H1 (cell line): Measurements from ENCODE around the gene SLC26A6.

Experiments
- CBX5 ChIP-seq: fragments of 300-800, 300-1000 bp; sonication (generic); IDR thresholded peaks from 2 replicates; pipeline ENCODE4 v1.7.1; 2016; ENCODE audit warnings: antibody characterized with exemption, low read length, low read depth
- CBX8 ChIP-seq: fragments of 300-800, 300-1000 bp; sonication (generic); IDR thresholded peaks from 2 replicates; pipeline ENCODE4 v1.7.1; 2016; ENCODE audit warnings: low read depth, low read length, borderline replicate concordance
- CTBP2 ChIP-seq: IDR thresholded peaks from 2 replicates; pipeline ENCODE4 v1.7.0; 2011; ENCODE audit warnings: borderline replicate concordance, mild to moderate bottlenecking, moderate library complexity, mixed read lengths, low read length; ENCODE audit not compliant: insufficient read depth, insufficient read length
- EP300 ChIP-seq, 2 experiments: IDR thresholded peaks; 1 replicate in 1 of 2; 2 replicates in 1 of 2; pipeline ENCODE4 v1.6.1; 2011 to 2012; ENCODE audit warnings: low read depth in 2 of 2, low read length in 2 of 2, mild to moderate bottlenecking in 2 of 2, borderline replicate concordance in 1 of 2, inconsistent platforms in 1 of 2, moderate library complexity in 1 of 2
- JUND ChIP-seq: IDR thresholded peaks from 2 replicates; pipeline ENCODE4 v1.6.1; 2011; ENCODE audit warnings: mild to moderate bottlenecking, improper control_type of control experiment, low read length
- KDM1A ChIP-seq: fragments of 200-600, 300-600 bp; sonication (generic); IDR thresholded peaks from 2 replicates; pipeline ENCODE4 v1.7.1; 2016; ENCODE audit warnings: mild to moderate bottlenecking, low read length, borderline replicate concordance
- POLR2A ChIP-seq, 2 experiments: IDR thresholded peaks; 1 replicate in 1 of 2; 2 replicates in 1 of 2; pipeline ENCODE4 v1.6.1; 2011; ENCODE audit warnings: low read depth in 2 of 2, low read length in 2 of 2, mild to moderate bottlenecking in 2 of 2; ENCODE audit errors: control extremely low read depth in 1 of 2
- RAD21 ChIP-seq, 2 experiments: IDR thresholded peaks in 1 of 2; conservative IDR thresholded peaks in 1 of 2; 2 replicates each; pipeline ENCODE4 v1.6.1; 2011; ENCODE audit warnings: low read depth in 2 of 2, low read length in 2 of 2, improper control_type of control experiment in 1 of 2, inconsistent platforms in 1 of 2, mild to moderate bottlenecking in 1 of 2, moderate library complexity in 1 of 2
- SAP30 ChIP-seq: fragments of 300-600 bp; sonication (generic); IDR thresholded peaks from 2 replicates; pipeline ENCODE4 v1.7.1; 2012; ENCODE audit warnings: low read length, moderate library complexity, mild to moderate bottlenecking, inconsistent platforms; ENCODE audit not compliant: insufficient read depth, insufficient replicate concordance
- TF ChIP-seq, protein P1 (sequence below), 3 experiments: IDR thresholded peaks; 1 replicate in 2 of 3; 2 replicates in 1 of 3; pipeline versions ENCODE4 v1.5.1 to v1.6.1; 2011; ENCODE audit warnings: low read length in 3 of 3, mild to moderate bottlenecking in 3 of 3, inconsistent platforms in 2 of 3, low read depth in 1 of 3, moderate library complexity in 1 of 3; ENCODE audit not compliant: insufficient read depth in 1 of 3; ENCODE audit errors: control extremely low read depth in 1 of 3
- TF ChIP-seq, protein P2 (sequence below): IDR thresholded peaks from 2 replicates; pipeline ENCODE4 v1.6.1; 2012; ENCODE audit warnings: inconsistent platforms

DNA sequence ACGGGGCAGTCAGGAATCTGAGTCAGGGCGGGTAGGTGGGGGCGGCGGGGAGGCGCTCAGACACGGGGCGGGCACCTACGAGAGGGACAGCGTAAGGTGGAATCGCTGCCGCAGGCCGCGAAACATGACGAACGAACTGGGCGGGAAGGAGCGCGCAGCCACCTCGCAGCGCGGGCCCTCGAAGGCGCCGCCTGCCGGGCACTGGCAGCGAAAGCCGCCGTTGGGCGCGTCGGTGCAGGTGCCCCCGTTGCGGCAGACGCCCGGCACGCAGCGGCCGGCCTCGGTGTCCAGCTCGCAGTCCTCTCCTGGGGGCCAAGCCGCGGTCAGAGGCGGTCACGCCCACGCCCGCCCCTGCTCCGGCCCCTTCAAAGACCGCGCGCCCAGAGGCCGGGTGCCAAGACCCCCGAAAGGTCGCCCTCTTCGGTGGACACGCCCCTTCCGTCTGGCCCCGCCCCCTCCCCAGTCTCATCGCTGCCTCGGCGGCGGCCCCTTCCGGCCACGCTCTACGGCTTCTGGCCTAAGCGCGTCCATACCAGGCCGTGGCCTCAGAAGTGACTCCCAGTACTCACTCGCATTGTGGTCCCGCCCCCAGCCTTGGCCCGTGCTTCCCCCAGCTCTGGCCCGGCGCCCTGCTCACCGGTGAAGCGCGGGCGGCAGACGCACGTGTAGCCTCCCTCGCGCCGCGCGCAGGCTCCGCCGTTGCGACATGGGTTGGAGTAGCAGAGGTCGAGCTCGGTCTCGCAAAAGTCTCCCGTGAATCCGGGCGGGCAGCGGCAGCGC is 21.0 kb upstream of the SLC26A6 start:
- TF ChIP-seq RAD21 (IDR thresholded peaks at IDR 0.05 in 1 of 2, conservative IDR thresholded peaks at IDR 0.05 in 1 of 2; ENCODE audit: low read depth in 2 of 2, low read length in 2 of 2) (peak; percentile 26 to 48; a peak in 3 of 4 replicates), CBX8 (no peak), CBX5 (no peak), SAP30 (no peak), CTBP2 (no peak), JUND (no peak), POLR2A (IDR thresholded peaks at IDR 0.05; ENCODE audit: control extremely low read depth in 1 of 2, low read depth in 2 of 2, low read length in 2 of 2) (peak in 1 of 2 experiments; percentile 76; a peak in 2 of 3 replicates), KDM1A (no peak), EP300 (IDR thresholded peaks at IDR 0.05; ENCODE audit: borderline replicate concordance in 1 of 2, low read depth in 2 of 2, low read length in 2 of 2) (no peak)
- TF ChIP-seq, protein P1, sequence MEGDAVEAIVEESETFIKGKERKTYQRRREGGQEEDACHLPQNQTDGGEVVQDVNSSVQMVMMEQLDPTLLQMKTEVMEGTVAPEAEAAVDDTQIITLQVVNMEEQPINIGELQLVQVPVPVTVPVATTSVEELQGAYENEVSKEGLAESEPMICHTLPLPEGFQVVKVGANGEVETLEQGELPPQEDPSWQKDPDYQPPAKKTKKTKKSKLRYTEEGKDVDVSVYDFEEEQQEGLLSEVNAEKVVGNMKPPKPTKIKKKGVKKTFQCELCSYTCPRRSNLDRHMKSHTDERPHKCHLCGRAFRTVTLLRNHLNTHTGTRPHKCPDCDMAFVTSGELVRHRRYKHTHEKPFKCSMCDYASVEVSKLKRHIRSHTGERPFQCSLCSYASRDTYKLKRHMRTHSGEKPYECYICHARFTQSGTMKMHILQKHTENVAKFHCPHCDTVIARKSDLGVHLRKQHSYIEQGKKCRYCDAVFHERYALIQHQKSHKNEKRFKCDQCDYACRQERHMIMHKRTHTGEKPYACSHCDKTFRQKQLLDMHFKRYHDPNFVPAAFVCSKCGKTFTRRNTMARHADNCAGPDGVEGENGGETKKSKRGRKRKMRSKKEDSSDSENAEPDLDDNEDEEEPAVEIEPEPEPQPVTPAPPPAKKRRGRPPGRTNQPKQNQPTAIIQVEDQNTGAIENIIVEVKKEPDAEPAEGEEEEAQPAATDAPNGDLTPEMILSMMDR (IDR thresholded peaks at IDR 0.05; ENCODE audit: control extremely low read depth in 1 of 3, insufficient read depth in 1 of 3, low read depth in 1 of 3, low read length in 3 of 3), result peak in 2 of 3 experiments; percentile 67 to 74; a peak in 3 of 4 replicates
- TF ChIP-seq, protein P2, sequence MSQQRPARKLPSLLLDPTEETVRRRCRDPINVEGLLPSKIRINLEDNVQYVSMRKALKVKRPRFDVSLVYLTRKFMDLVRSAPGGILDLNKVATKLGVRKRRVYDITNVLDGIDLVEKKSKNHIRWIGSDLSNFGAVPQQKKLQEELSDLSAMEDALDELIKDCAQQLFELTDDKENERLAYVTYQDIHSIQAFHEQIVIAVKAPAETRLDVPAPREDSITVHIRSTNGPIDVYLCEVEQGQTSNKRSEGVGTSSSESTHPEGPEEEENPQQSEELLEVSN, result peak; percentile 92
